ENCODE results near the gene OR4D11. TPM values are rescaled to one million over a fixed set of nuclear protein-coding genes. Genes with fewer than 3 reads are reported as not detected.
A peak's percentile ranks its signal among the peaks of the same experiment; 100 is the strongest.

The OR4D11 gene
- total and polyA plus RNA-seq, 2 donors (not counting 1 experiment from before 2014, with no cell fraction given): not detected

DNA sequence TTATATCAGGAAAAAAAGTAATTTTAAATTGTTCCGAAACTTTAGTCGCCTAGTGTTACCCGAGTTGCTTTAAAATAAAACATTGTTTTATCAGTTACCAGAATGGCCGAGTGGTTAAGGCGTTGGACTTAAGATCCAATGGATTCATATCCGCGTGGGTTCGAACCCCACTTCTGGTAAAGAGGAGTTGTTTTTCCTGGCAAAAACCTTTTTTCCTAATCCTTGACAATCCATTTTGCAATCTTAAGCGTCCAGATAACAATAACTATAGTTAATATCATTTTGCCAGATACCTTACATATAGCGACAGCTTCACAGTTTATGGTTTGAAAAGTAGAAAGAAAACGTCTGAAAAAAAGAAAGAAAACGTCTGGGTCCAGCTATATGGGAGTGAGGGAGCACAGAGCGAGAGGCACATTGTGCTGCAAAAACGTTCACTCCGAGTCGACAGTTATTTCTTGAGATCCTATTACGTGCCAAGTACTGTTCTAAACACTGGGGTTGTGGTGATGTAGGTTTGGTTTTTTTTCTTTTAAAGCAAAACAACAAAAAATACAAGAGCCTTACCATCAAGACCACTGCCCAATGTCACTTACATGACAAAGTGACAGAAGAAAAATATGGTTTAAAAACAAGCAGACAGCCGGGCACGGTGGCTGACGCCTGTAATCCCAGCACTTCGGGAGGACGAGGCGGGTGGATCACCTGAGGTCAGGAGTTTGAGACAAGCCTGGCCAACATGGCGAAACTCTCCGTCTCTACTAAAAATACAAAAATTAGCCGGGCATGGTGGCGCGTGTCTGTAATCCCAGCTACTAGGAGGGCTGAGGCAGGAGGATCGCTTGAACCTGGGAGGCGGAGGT lies 48.5 kb downstream of the OR4D11 start:
- H3K27ac ChIP-seq (ENCODE audit: low read length in 2 of 2): no peak overlapping the region
- H4K20me1 ChIP-seq (ENCODE audit: control insufficient read depth, insufficient read depth, low read length, poor library complexity, severe bottlenecking): no peaks in the 10 kb centered on the region
- peak overlapping the region; percentile 71 for H3K9ac ChIP-seq (ENCODE audit: low read length)
- Mint-ChIP-seq H3K9me3 (ENCODE audit: insufficient read depth) (no peaks in the 10 kb centered on the region), H3K4me3 (peak overlapping the region; percentile 88), H3K27ac (peak overlapping the region; percentile 32), H3K27me3 (no peaks in the 10 kb centered on the region), H3K4me1 (peaks cover 43% of the 10 kb centered on the region)
- H3K4me2 ChIP-seq (replicated peaks; ENCODE audit: low read depth, low read length, poor library complexity, severe bottlenecking): peak overlapping the region; percentile 77
- H3K4me3 ChIP-seq (ENCODE audit: control extremely low read depth in 1 of 5, extremely low read depth in 1 of 5, insufficient read depth in 1 of 5, low read depth in 2 of 5, low read length in 4 of 5): peak overlapping the region; percentile 46 to 87 (median 76)
- H2AFZ ChIP-seq (ENCODE audit: insufficient read depth, low read depth, low read length, poor library complexity, severe bottlenecking): peak overlapping the region; percentile 57
- H3K79me2 ChIP-seq (ENCODE audit: control insufficient read depth, insufficient read depth, low read length): no peaks in the 10 kb centered on the region
- peaks cover 24 to 32% of the 10 kb centered on the region in 2 donors for H3K4me1 ChIP-seq (ENCODE audit: control insufficient read depth in 2 of 2, insufficient read depth in 2 of 2, low read length in 2 of 2)
- intact Hi-C loops (cut with micrococcal nuclease): loop anchor here (5.0 to 10.0 kb wide), 3 partner anchors 130 to 260 kb away; partner anchors contain the start of genes MRPL16 and STX3
- DNase-seq (no peak), ATAC-seq (ENCODE audit: low read depth) (no peak)
- peaks cover 0 to 8% (median 3%) of the 10 kb centered on the region in 4 experiments for H3K27me3 ChIP-seq (replicated peaks in 1 of 4; ENCODE audit: control extremely low read depth in 1 of 4, control insufficient read depth in 3 of 4, insufficient read depth in 4 of 4, low read length in 3 of 4)
- TF ChIP-seq CTCF (IDR thresholded peaks at IDR 0.05) (no peak), EZH2 (IDR thresholded peaks at IDR 0.05; ENCODE audit: borderline replicate concordance, insufficient read depth, low read depth, low read length, poor library complexity, severe bottlenecking) (no peak)
- no peaks in the 10 kb centered on the region for H3K36me3 ChIP-seq (replicated peaks in 1 of 2; ENCODE audit: control extremely low read depth in 1 of 2, control insufficient read depth in 1 of 2, extremely low read depth in 1 of 2, insufficient read depth in 2 of 2, low read length in 1 of 2)
- ChIA-PET CTCF (interaction anchor here (0.7 to 3.6 kb wide), 4 partner anchors 9 to 63 kb away, joined by 3 to 18 read pairs (median 4); no protein-coding TSS in a partner anchor), POLR2A (interaction anchor here (1.0 kb wide), 1 partner anchor 14 kb away, joined by 3 read pairs; no protein-coding TSS in a partner anchor)
- peaks cover 0 to 11% (median 0%) of the 10 kb centered on the region in 3 donors for H3K9me3 ChIP-seq (ENCODE audit: control extremely low read depth in 1 of 3, control insufficient read depth in 2 of 3, insufficient read depth in 1 of 3, low read length in 2 of 3)
- WGBS (ENCODE audit: insufficient coverage): 67% methylated on average over 10 of the region's 30 CpGs
